Transverse colon (tissue), 4 donors: ENCODE data around the gene CHRNB1.

Experiments used
- CTCF ChIP-seq, 5 experiments: fragments of 200-600 bp in 3 of 5; fragments of 450-650 bp in 2 of 5; sonication (generic) in 3 of 5; IDR thresholded peaks; 1 replicate in 2 of 5; 2 replicates in 3 of 5; pipeline ENCODE4 v1.5.1; 2016 to 2017; ENCODE audit warnings: antibody characterized with exemption in 5 of 5, inconsistent platforms in 3 of 5, mild to moderate bottlenecking in 2 of 5, moderate library complexity in 1 of 5
- EP300 ChIP-seq: sonication (generic); formaldehyde crosslinking; IDR thresholded peaks from one replicate; pipeline ENCODE4 v1.6.1; 2017; ENCODE audit warnings: antibody characterized with exemption, low read depth
- POLR2A ChIP-seq: fragments of 450-650 bp; IDR thresholded peaks from one replicate; pipeline ENCODE4 v1.6.1; 2016; ENCODE audit warnings: antibody characterized with exemption, mild to moderate bottlenecking, moderate library complexity
- POLR2AphosphoS5 ChIP-seq, 3 donors: sonication (generic); formaldehyde crosslinking; IDR thresholded peaks; one replicate each; pipeline ENCODE4 v1.6.1; 2016; ENCODE audit warnings: antibody characterized with exemption in 3 of 3

GRCh38 chr17:7501729-7502128 lies 56.9 kb downstream of the CHRNB1 start:
- TF ChIP-seq CTCF (IDR thresholded peaks at IDR 0.05) (no peak), POLR2A (no peak), EP300 (no peak), POLR2AphosphoS5 (IDR thresholded peaks at IDR 0.05) (no peak)
